Endodermal cell (in vitro differentiated cells): ENCODE results near the gene PTPRH. TPM values are rescaled to one million over a fixed set of nuclear protein-coding genes. Genes with fewer than 3 reads are reported as not detected.

Experiments used
- DNase-seq: peaks from one replicate; pipeline ENCODE4 v3.0.0-alpha.2; 2017
- H3K27ac ChIP-seq: 2 replicates; pipeline ENCODE4 v1.5.1; 2013; ENCODE audit warnings: mild to moderate bottlenecking, low read depth, low read length, moderate library complexity
- H3K27me3 ChIP-seq: 2 replicates; pipeline ENCODE4 v1.6.1; 2013; ENCODE audit warnings: mild to moderate bottlenecking, low read length, moderate library complexity; ENCODE audit not compliant: insufficient read depth, control insufficient read depth, poor library complexity, severe bottlenecking
- H3K36me3 ChIP-seq: 2 replicates; pipeline ENCODE4 v1.7.0; 2013; ENCODE audit warnings: mild to moderate bottlenecking, low read length, moderate library complexity; ENCODE audit not compliant: control insufficient read depth, insufficient read depth
- H3K4me1 ChIP-seq: one replicate; pipeline ENCODE4 v1.7.0; 2013; ENCODE audit warnings: low read length; ENCODE audit not compliant: control insufficient read depth, insufficient read depth
- H3K4me3 ChIP-seq: 2 replicates; pipeline ENCODE4 v1.5.1; 2013; ENCODE audit warnings: mild to moderate bottlenecking, low read length, moderate library complexity
- H3K9ac ChIP-seq: 2 replicates; pipeline ENCODE4 v1.6.1; 2013; ENCODE audit warnings: mild to moderate bottlenecking, low read length, moderate library complexity; ENCODE audit not compliant: poor library complexity, severe bottlenecking; ENCODE audit errors: extremely low read depth
- H3K9me3 ChIP-seq: 2 replicates; pipeline ENCODE4 v1.6.1; 2013; ENCODE audit warnings: mild to moderate bottlenecking, low read length, moderate library complexity; ENCODE audit not compliant: control insufficient read depth
- H3K27ac Mint-ChIP-seq: 2 replicates; pipeline ENCODE4 v1.8.0; 2020; ENCODE audit warnings: mixed read lengths
- H3K27me3 Mint-ChIP-seq: 2 replicates; pipeline ENCODE4 v1.8.0; 2021; ENCODE audit warnings: mild to moderate bottlenecking, mixed read lengths; ENCODE audit not compliant: insufficient read depth
- H3K36me3 Mint-ChIP-seq: 2 replicates; pipeline ENCODE4 v1.8.0; 2020; ENCODE audit warnings: low read depth, mixed read lengths
- H3K4me1 Mint-ChIP-seq: 2 replicates; pipeline ENCODE4 v1.8.0; 2020; ENCODE audit warnings: mixed read lengths
- H3K4me3 Mint-ChIP-seq: 2 replicates; pipeline ENCODE4 v1.8.0; 2020; ENCODE audit warnings: mild to moderate bottlenecking, moderate library complexity, mixed read lengths
- H3K9me3 Mint-ChIP-seq: 2 replicates; pipeline ENCODE4 v1.8.0; 2020; ENCODE audit warnings: mild to moderate bottlenecking, mixed read lengths
- WGBS, 2 experiments: methylation state at CpG; one replicate each; pipeline versions ENCODE4 v1.1.5 to v1.1.7; 2013; ENCODE audit warnings: missing lambda C conversion rate in 2 of 2, mixed read lengths in 1 of 2; ENCODE audit not compliant: insufficient coverage in 1 of 2, insufficient read length in 1 of 2; 5-methylcytosine and 5-hydroxymethylcytosine counted together
- microRNA-seq: library from miRNA; unstranded; fragments of <30 nt; microRNA quantifications from one replicate; pipeline ENCODE4 v1.2.0, GENCODE V29; 2020; ENCODE audit warnings: borderline microRNAs expressed
- total RNA-seq, 2 donors: library from RNA; stranded (reverse); fragmentation: NEBNext Ultra II Directional in 1 of 2; extraction: Animal tissue kit (Norgen Biotek cat#: 25700) in 1 of 2; gene quantifications; 2 replicates in 1 of 2; 3 replicates in 1 of 2; pipeline ENCODE4 v1.2.1, GENCODE V29; 2021
- TF ChIP-seq, protein P1 (sequence below): fragments of 200-600 bp; sonication (generic); conservative IDR thresholded peaks from 2 replicates; pipeline ENCODE4 v1.5.0; 2021; ENCODE audit warnings: antibody characterized with exemption, mild to moderate bottlenecking

The PTPRH gene
- total RNA-seq, 2 donors from 2014 or later = not detected

GRCh38 chr19:55131421-55131820 is 77.9 kb downstream of the PTPRH start:
- no peak overlapping the region for H3K4me3 ChIP-seq
- H3K27ac Mint-ChIP-seq = no peak overlapping the region
- H3K4me3 Mint-ChIP-seq = no peak overlapping the region
- no peaks in the 10 kb centered on the region for H3K9me3 Mint-ChIP-seq
- DNase-seq = no peak
- TF ChIP-seq, protein P1, sequence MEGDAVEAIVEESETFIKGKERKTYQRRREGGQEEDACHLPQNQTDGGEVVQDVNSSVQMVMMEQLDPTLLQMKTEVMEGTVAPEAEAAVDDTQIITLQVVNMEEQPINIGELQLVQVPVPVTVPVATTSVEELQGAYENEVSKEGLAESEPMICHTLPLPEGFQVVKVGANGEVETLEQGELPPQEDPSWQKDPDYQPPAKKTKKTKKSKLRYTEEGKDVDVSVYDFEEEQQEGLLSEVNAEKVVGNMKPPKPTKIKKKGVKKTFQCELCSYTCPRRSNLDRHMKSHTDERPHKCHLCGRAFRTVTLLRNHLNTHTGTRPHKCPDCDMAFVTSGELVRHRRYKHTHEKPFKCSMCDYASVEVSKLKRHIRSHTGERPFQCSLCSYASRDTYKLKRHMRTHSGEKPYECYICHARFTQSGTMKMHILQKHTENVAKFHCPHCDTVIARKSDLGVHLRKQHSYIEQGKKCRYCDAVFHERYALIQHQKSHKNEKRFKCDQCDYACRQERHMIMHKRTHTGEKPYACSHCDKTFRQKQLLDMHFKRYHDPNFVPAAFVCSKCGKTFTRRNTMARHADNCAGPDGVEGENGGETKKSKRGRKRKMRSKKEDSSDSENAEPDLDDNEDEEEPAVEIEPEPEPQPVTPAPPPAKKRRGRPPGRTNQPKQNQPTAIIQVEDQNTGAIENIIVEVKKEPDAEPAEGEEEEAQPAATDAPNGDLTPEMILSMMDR = no peak
- no peaks in the 10 kb centered on the region for H3K9me3 ChIP-seq
- no peaks in the 10 kb centered on the region for H3K36me3 ChIP-seq
- no peak overlapping the region for H3K27ac ChIP-seq
- 94 to 97% methylated on average over 14 to 15 of the region's 16 CpGs for WGBS, 2 experiments
- H3K9ac ChIP-seq = no peak overlapping the region
- no peaks in the 10 kb centered on the region for H3K4me1 ChIP-seq
- no peaks in the 10 kb centered on the region for H3K36me3 Mint-ChIP-seq
- no peaks in the 10 kb centered on the region for H3K27me3 ChIP-seq
- peaks cover 9% of the 10 kb centered on the region for H3K27me3 Mint-ChIP-seq
- H3K4me1 Mint-ChIP-seq = no peaks in the 10 kb centered on the region

Small RNA genes within 50 kb of the gene (microRNA-seq; reads per million reads assigned to microRNA genes)
- gene MIR6802 (not detected), gene MIR6803 (not detected), gene MIR6804 (not detected)

Other genes with a start within 250 kb of the PTPRH start
- gene NLRP2, start 243.1 kb downstream of the PTPRH start, total RNA-seq = 100 to 1,000 TPM in 1 of 2 donors, 10 to 100 TPM in 1; 11.4 to 130 TPM
- under 1 TPM in 1 of 2 donors, not detected in 1; 0.22 TPM for gene GP6, start 171.2 kb downstream of the PTPRH start, total RNA-seq
- gene RDH13, start 146.4 kb downstream of the PTPRH start, total RNA-seq = 10 to 100 TPM; 20.6 to 39.0 TPM
- gene EPS8L1, start 133.6 kb downstream of the PTPRH start, total RNA-seq = 10 to 100 TPM; 29.4 to 52.8 TPM
- 100 to 1,000 TPM in 1 of 2 donors, 10 to 100 TPM in 1; 98.2 to 107 TPM for gene PPP1R12C, start 91.9 kb downstream of the PTPRH start, total RNA-seq
- gene TNNT1, start 60.3 kb downstream of the PTPRH start, total RNA-seq = 10 to 100 TPM; 22.9 to 66.7 TPM
- gene TNNI3, start 51.8 kb downstream of the PTPRH start, total RNA-seq = 10 to 100 TPM in 1 of 2 donors, 1 to 10 TPM in 1; 9.8 to 14.2 TPM
- gene DNAAF3, start 42.9 kb downstream of the PTPRH start, total RNA-seq = 1 to 10 TPM; 5.9 to 9.5 TPM
- not detected for gene SYT5, start 29.2 kb downstream of the PTPRH start, total RNA-seq
- gene TMEM86B, start 19.3 kb upstream of the PTPRH start, total RNA-seq = 1 to 10 TPM; 2.9 to 5.9 TPM
- gene PPP6R1, start 49.5 kb upstream of the PTPRH start, total RNA-seq = 10 to 100 TPM; 74.8 to 79.9 TPM
- gene HSPBP1, start 70.6 kb upstream of the PTPRH start, total RNA-seq = 10 to 100 TPM; 43.7 to 48.5 TPM
- gene BRSK1, start 74.5 kb upstream of the PTPRH start, total RNA-seq = 10 to 100 TPM; 75.9 to 91.4 TPM
- under 1 TPM; 0.73 to 0.95 TPM for gene TMEM150B, start 115.8 kb upstream of the PTPRH start, total RNA-seq
- 10 to 100 TPM; 73.1 to 80.6 TPM for gene KMT5C, start 130.4 kb upstream of the PTPRH start, total RNA-seq
- under 1 TPM; 0.75 to 0.84 TPM for gene COX6B2, start 145.2 kb upstream of the PTPRH start, total RNA-seq
- under 1 TPM; 0.09 to 0.11 TPM for gene GARIN5B, start 153.8 kb upstream of the PTPRH start, total RNA-seq
- 1 to 10 TPM in 1 of 2 donors, under 1 TPM in 1; 0.91 to 1.7 TPM for gene IL11, start 161.0 kb upstream of the PTPRH start, total RNA-seq
- gene TMEM190, start 167.3 kb upstream of the PTPRH start, total RNA-seq = 1 to 10 TPM in 1 of 2 donors, not detected in 1; 1.2 TPM
- gene TMEM238, start 174.8 kb upstream of the PTPRH start, total RNA-seq = 1 to 10 TPM; 3.9 to 4.4 TPM
- 1,000 to 10,000 TPM; 1,672 to 1,902 TPM for gene RPL28, start 176.4 kb upstream of the PTPRH start, total RNA-seq
- 100 to 1,000 TPM; 202 to 246 TPM for gene UBE2S, start 198.3 kb upstream of the PTPRH start, total RNA-seq
- gene SHISA7, start 233.8 kb upstream of the PTPRH start, total RNA-seq = not detected